SK-N-DZ (cell line): ENCODE results near the gene RASA3.

Experiments
- DNase-seq: peaks from one replicate; pipeline ENCODE4 v3.0.0-alpha.2; 2015; ENCODE audit warnings: low spot score

RASA3 gene

DNA sequence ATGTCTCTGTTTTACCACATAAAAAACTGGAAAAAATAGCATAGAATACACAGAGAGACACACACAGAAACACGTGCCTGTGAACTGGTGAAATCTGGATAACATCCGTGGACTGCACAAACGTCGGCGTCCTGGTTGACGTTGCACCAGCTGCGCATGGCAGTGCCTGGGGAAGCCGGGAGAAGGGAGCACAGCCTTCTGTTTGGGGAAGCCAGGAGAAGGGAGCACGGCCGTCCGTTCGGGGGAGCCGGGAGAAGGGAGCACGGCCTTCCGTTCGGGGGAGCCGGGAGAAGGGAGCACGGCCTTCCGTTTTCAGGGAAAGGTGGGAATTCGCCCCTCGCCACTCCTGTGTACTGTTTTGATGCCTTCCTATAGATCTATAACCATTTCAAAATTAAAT, 94.7 kb downstream of the RASA3 start:
- no peak for DNase-seq

DNA sequence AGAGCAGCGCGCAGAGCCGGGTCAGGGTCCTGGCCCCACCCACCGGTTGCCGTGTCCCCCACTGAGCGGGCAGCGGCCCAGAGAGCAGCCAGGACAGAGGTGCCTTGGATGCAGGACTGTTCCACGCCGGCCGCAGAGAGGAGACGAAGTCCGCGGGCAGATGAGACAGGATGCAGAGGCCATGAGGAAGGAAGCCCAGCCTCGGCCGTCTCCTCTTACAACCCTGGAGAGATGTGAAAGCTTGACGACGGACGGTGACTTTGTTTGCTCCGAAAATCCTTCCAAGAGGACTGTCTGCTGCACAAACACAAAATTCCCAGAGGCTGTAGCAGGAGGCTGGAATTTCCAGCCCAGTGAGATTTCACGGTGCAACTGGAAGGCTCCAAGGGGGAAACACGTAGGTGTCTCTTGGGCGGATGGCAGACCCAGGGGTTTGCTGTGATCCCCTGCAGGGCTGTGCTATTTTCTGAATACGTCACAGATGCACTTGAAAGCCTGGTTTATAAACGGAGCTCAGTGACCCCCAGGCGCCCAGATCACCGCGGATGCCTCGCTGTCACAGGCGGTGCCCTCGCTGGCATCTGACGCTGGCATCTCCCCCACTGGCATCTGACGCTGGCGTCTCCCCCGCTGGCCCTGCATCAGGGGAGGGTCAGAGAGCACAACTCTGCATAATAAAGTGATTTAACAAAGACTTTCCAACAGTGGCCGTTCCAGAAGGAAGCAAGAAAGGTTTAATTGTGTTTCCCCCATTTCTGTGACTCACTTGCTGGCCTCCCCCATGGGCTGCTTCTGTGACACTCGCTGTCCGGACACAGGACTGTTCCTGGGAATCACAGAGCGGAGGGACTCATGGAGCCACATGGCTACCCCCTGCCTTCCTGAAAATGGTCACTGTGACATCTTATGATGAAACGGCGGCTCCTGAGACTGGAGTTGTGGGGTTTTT, 96.6 kb downstream of the RASA3 start:
- DNase-seq: no peak

DNA sequence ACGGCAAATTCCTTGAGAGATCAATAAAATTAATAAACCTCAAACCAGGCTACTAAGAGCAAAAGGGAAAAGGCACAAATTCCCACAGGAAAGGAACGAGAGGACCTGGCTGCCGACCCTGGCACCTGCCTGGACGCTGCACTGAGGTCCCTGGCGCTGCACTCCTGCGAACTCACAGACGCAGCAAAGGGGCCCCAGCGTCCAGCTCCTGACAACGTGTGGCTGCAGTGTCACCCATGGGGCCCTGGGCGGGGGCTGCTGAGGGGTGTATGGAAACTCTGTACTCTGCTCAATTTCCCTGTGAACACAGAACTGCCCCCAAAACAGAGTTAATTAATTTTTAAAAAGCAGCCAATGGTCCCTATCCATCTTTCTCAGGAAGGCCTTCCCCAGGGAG, 97.2 kb downstream of the RASA3 start:
- DNase-seq: no peak

DNA sequence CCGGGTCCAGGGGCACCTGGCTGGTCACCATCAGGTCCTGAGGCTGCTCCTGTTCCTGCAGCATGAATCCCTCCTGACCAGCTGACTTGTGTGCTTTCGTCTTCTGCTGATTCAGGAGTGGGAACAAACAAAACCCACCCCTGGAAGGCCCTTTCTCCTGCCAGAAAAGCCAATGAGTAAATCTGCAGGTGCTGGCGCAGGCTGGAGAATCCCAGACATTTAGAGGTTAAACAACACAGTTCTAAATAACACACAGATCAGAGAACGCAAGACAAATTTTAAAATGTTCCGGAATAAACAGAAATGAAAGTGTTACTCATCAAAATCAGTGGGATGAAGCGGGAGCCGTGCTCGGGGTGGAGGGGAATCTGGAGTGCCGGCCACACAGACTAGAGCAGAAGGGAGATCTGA, 97.9 kb downstream of the RASA3 start:
- DNase-seq: no peak

DNA sequence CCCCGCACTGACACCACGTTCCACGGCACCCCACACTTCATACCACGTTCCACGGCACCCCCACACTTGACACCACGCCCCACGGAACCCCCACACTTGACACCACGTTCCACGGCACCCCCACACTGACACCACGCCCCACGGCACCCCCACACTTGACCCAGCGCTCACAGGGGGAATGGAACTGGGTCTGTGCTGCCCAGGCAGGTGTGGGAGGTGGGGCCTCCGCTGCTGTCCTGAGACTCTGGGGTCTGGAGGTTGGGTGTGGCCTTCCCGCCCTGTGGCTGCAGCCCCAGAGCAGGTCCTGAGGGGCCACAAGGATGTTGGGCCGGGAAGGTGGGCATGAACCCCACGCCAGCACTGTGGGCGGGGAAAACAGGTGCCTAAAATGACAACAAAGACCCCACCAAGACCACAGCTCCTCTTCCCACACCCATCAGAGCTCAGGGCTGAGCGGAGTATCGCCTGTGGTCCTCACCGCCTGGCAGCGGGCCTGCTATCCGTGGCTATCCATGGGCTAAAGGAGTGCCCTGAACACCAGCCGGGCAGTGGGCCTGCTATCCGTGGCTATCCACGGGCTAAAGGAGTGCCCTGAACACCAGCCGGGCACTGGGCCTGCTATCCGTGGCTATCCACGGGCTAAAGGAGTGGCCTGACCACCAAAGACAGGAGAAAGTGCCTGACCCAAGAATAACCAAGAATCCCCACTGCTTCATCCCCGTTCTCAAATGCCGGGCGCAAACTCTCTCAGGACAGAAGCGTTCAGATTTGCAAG, 98.7 kb downstream of the RASA3 start:
- no peak for DNase-seq

DNA sequence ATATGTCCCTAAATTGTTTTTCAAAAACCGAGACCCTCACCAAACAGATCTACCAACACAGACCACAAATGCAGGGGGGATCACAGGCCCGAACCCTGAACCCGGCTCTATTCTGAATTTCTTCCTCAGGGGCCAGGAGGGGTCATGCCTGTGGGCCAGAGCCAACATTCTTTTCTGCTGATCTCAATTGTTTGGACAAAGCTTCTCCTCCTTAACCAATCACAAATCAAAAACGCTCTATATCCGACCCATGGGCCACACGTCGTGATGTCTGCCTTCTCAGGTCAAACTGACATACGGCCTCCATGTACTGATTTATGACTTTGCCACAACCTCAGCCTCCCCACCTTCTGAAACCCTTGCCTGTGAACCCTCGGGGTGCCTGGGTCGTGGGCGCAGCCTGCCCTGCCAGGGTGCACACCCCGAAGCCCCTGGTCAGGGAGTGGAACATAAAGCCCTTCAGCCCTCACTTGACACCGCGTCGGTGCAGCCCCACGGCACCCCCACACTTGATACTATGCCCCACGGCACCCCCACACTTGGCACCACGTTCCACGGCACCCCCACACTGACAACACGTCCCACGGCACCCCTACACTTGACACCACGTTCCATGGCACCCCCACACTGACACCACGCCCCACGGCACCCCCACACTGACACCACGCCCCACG, 100.2 kb downstream of the RASA3 start:
- DNase-seq: no peak

DNA sequence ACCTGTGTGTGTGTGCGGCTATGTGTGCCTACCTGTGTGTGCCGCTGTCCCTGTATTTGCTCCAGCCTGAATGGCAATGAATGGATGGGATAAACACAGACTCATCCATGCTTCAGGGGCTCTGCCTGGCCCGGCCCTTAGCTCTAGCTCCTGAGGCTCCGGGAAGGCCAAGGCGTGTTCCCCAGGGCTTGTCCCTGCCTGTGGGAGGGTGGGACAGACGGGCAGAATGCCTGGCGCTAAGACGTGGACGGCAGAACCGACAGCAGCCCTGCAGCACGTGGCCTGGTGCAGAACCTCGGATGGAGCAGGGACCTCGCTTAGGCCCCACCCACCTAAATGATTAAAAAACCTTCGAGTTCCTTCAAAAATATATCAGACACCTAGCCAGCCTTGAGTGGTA, 100.8 kb downstream of the RASA3 start:
- no peak for DNase-seq

DNA sequence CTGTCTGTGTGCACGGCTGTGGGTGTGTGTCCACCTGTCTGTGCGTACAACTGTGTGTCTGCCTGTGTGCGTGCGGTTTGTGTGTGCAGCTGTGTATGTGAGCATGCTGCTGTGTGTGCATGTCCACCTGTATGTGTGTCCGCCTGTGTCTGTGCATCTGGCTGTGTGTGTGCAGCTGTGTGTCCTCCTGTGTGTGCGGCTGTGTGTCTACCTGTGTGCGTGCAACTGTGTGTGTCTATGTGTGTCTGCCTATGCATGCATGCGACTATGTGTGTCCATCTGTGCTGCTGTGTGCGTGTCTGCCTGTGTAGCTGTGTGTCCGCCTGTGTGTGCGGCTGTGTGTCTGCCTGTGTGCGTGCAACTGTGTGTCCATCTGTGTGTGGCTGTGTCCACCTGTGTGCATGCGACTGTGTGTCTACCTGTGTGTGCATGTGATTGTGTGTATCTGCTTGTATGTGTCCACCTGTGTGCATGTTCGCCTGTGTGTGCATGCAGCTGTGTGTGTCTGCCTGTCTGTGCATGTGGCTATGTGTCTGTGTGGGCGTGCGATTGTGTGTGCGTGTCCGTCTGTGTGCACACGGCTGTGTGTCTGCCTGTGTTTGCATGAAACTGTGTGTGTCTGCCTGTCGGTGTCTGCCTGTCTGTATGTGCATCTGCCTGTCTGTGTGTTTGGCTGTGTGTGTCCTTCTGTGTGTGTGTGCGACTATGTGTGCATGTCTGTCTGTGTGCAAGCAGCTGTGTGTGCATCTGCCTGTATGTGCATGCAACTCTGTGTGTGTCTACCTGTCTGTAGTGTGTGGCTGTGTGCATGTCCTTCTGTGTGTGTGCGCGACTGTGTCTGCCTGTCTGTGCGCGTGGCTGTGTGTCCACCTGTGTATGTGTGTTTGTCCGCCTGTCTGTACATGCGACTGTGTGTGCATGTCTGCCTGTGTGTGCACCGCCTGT, 101.5 kb downstream of the RASA3 start:
- DNase-seq: no peak

DNA sequence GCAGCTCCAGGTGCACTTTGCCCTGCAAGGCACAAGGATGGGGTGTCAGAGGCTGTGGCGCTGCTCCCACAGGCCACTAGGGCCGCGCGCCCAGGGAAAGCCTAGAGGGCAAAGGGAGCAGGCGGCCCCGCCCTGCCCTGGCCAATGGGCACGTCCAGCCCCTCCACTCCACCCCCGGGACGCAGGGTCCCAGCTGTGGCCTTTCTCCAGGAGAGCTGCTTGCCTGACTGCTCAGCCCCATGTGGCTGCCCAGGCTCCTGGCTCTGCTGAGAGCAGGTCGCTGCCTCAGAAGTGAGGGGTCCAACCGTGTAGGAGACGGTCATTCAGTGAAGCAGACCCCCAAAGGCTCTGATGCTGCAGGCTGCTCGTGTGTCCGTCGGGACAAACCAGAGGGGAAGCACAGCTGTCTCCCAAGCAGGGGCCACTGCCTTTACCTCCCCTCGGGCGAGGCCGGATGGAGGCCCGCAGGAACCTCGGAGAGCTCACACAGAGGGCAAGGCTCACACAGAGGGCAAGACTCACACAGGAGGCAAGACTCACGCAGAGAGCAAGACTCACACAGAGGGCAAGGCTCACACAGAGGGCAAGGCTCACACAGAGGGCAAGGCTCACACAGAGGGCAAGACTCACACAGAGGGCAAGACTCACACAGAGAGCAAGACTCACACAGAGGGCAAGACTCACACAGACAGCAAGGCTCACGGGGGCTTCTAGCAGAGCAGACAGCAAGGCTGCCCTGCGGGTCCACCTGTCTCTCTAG, 102.4 kb downstream of the RASA3 start:
- no peak for DNase-seq

DNA sequence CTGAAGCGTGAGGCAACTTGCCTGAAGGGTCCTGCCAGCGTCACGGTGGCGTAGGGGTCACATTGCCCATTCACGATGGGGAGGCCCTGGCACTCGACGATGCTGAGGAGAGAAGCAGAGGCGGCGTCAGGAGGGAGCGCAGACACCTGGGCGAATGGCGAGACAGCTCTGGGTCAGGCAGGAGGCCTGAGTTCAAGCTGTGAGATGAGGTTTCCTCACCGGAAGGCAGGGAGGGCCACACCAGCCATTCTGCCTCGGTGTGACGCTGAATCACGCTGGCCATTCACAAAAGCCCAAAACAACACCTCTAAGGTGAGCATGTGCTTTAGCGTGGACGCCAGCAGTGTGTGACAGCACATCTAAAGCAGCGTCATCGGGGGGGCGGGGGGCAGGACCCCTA, 104.6 kb downstream of the RASA3 start:
- no peak for DNase-seq

DNA sequence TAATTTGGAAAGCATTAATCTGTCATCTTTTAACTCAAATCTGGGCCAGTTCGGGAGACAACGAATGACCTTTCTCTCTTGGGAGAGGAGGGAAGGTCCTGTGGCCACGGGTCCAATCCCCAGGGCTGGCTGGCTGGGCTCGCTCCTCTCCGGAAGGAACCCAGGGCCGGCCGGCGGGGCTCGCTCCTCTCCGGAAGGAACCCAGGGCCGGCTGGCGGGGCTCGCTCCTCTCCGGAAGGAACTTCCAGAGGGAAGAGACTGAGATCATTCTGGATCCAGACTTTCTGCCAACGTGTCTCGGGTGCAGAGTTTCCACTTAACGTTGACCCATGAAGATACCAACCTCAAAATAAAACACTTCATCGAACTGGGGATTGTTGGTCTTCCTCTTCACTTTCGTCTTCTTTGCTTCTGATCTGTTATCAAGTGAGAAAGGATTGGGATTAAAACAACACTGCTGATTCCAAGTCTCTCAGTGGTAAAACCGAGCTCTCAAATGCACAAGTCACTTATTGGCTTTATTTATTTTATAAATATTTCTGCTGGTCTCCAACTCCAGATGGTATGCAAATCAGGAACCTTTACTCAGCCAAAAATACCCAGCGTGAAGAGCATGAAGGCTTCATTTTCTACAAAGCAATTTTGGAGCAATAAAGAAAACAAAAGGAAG, 105.2 kb downstream of the RASA3 start:
- DNase-seq: no peak

DNA sequence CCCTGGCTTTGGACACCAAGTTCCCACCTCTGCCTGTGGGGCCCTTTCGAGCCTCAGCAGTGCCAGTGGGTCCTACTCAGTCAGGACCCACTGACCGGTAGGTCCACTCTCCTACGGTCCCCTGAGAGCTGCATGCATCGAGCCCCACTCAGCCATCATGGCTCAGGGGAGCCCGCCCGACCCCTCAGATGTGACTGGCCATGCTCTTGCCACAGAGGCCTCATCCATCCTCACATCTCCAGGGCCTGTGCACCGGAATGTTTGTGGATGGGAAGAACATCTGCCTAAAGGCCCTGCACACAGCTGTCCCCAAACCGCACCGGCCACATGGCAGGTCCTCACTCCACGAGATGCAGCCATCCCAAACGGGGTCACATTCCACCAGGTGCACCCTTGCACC, 105.9 kb downstream of the RASA3 start:
- no peak for DNase-seq

DNA sequence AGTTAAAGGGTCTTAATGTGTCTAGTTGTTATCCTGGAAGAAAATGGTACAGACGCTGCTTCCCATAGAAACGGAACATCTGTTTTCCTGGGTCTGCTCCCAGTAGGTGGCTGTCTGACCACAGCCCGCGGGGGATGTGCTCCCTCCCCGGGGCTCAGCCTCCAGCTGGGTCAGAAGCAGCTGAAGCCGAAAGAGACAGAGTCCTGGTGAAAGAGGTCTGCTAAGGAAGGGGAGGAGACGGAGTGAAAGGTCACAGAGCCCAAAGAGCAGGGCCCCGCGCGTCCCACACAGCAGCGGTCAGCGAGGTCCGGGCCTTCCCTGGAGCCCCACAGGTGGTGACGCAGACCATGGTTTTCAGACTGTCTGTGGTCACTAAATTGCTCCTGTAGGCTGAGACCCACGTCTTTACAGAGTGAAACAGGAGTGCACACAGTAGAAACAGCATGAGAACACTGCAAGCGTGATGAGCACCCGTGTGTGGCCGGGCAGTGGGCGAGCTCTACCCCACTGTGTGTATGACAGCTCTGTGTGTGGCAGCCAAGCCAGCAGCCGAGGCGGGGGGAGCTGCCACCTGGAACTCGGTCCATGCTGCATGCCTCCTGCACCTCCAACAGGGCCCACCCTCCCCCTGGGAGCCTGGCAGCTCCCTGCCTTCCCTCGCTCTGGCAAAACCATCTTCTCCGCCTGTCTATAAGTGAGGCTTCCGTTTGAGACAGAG, 106.5 kb downstream of the RASA3 start:
- peak; percentile 74 for DNase-seq

DNA sequence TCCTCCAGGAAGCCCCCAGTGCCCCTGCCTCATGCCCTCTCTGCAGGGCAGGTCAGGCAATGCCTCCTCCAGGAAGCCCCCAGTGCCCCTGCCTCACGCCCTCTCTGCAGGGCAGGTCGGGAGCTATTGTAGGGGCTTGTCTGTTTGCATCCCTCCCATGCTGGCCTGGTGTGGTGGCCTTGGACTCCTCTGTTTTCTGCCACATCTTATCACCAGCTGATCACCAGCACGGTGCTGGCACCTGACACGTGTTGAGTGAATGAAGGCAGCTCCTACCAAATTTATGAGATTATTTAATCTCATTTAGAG, 107.1 kb downstream of the RASA3 start:
- no peak for DNase-seq

DNA sequence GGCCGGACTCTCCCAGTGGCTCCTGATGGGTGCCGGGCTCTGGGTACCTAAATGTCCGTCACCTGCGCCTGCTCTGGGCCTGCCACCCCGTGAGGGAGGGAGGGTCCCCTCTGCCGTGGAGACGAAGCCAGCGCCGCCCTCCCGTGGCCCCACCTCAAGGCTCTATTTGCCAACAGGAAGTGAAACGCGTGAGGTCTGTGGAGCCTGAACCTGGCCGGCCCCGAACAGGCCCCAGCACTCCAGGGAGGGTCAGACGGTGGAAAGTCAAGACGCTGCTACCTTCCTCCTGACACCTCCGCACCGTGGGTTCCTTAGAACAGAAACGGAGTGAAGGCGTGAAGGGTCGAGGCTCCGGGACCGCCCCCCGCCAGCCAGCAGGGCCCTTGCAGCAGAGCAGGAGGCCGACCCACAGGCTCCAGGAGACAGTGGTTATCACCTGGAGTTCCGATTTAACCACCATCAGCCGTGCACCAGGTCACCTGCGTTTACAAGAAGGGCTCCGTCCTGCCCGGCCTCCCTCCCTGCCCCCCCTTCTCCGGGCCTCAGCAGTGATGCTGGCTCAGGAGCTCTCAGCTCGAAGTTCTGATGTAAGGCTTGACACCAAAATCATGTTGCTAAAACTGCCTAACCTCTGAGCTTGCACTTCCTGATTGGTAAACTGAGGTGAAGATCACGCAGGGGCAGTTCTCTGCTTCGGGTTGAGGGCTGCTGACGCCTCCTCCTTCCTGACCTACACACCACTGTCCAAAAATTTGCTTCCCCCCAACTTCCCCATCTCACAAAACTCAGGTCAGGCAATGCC, 107.6 kb downstream of the RASA3 start:
- no peak for DNase-seq

DNA sequence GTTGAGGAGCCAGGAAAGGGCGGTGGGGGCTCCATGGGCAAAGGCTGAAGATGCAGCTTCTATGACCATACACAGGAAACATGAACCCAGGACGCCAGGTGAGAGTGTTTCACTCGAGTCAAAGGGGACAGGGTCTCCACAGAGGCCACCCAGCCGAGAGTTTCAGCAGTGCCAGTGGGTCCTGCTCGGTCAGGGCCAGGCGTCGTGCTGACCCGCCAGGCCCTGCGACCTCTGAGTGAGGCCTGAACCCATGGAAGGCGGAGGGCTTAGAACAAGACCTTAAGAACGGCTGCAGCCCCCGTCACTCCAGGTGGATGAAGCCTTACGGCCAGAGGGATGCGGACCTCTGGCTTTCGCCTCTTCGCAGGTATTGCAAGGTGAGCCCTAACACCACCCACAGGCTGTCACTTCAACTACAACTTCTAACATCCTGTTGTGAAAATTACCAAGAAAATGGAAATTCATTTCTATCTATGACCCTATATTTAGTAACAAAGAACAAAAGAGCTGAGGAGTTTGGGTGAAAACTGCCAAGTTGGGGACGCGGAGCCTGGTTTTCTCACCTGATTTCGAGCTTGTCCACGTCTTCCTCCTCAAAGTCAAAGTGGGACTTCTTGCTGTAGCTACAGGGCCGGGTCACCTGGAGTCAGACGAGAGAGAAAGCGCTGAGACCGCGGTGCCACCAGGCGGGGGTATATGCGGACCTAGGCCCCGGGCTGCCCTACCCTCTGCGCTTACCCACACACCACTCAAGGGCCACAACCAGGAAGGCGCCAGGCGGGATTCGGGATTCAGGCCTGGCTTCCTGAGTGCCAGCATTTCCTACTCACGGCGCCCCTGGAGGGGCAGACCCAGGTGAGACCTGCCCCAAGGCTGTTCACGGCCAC, 108.5 kb downstream of the RASA3 start:
- no peak for DNase-seq

DNA sequence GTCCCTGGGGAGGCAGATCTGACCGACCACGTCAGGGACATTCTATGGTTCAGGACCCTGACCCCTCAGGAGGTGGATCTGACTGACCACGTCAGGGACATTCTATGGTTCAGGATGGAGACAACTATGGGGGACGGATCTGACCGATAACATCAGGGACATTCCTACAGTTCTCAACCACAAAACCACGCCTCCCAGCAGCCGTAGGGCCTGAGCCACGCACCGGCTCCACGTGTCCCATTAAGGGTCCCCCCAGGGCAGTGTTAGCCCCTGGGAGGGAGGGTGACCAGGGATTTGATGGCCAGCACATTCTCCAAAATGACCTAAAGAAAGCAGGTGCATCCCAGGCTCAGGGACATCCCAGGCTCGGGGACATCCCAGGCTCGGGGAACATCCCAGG, 109.5 kb downstream of the RASA3 start:
- no peak for DNase-seq

DNA sequence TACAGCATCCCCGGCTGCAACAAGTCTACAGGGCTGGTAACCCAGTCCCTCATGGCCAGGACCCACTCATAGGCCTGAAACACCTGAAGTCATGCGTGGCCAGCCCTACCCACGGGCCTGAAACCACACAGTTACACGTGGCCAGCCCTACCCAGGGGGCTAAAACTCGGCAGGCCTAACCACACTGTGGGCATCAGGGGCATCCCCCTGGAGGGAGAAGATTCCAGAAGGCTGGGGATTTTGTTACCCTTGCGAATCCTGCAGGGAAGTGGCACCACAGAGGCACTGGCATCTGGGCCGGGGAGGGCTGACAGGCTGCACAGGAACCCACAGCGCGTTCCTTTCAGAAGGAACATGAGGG, 110.1 kb downstream of the RASA3 start:
- DNase-seq: no peak
